Measurements from ENCODE around the gene RTEL1.

RTEL1 gene

GRCh38 chr20:63690003-63690897, 32.1 kb downstream of the RTEL1 start:
- no peak for DNase-seq

GRCh38 chr20:63690898-63691710, 33.0 kb downstream of the RTEL1 start:
- no peak for DNase-seq

- no peak for DNase-seq
Observed at GRCh38 chr20:63691711-63692435, 33.8 kb downstream of the RTEL1 start.

- no peak for DNase-seq
Observed at GRCh38 chr20:63692436-63693082, 34.4 kb downstream of the RTEL1 start.

- DNase-seq: no peak
Observed at GRCh38 chr20:63693083-63693732, 35.1 kb downstream of the RTEL1 start.

GRCh38 chr20:63693733-63694583, 35.8 kb downstream of the RTEL1 start:
- no peak for DNase-seq

- no peak for DNase-seq
Observed at GRCh38 chr20:63694584-63695423, 36.7 kb downstream of the RTEL1 start.

- no peak for DNase-seq
Observed at GRCh38 chr20:63695424-63696305, 37.6 kb downstream of the RTEL1 start.

- DNase-seq: peak; percentile 35
Observed at GRCh38 chr20:63696306-63696627, 38.2 kb downstream of the RTEL1 start.

GRCh38 chr20:63696628-63697356, 38.7 kb downstream of the RTEL1 start, which contains the start of gene TNFRSF6B:
TNFRSF6B (plus strand) TSS chr20:63696652; CDS start chr20:63696768, 116 bp downstream.
- DNase-seq: no peak

- DNase-seq: no peak
Observed at GRCh38 chr20:63697357-63697867, 39.3 kb downstream of the RTEL1 start.

- DNase-seq: no peak
Observed at GRCh38 chr20:63697868-63698545, 39.9 kb downstream of the RTEL1 start.

GRCh38 chr20:63698739-63699465, 40.8 kb downstream of the RTEL1 start:
- DNase-seq: no peak

- no peak for DNase-seq
Observed at GRCh38 chr20:63699466-63700198, 41.5 kb downstream of the RTEL1 start.

- DNase-seq: no peak
Observed at GRCh38 chr20:63700199-63701050, 42.3 kb downstream of the RTEL1 start.

Measured in CD4-positive, alpha-beta T cell treated with Interleukin-10 for 1 hour (primary cell).